ENCODE data around the gene MRPL55.

The MRPL55 gene

DNA sequence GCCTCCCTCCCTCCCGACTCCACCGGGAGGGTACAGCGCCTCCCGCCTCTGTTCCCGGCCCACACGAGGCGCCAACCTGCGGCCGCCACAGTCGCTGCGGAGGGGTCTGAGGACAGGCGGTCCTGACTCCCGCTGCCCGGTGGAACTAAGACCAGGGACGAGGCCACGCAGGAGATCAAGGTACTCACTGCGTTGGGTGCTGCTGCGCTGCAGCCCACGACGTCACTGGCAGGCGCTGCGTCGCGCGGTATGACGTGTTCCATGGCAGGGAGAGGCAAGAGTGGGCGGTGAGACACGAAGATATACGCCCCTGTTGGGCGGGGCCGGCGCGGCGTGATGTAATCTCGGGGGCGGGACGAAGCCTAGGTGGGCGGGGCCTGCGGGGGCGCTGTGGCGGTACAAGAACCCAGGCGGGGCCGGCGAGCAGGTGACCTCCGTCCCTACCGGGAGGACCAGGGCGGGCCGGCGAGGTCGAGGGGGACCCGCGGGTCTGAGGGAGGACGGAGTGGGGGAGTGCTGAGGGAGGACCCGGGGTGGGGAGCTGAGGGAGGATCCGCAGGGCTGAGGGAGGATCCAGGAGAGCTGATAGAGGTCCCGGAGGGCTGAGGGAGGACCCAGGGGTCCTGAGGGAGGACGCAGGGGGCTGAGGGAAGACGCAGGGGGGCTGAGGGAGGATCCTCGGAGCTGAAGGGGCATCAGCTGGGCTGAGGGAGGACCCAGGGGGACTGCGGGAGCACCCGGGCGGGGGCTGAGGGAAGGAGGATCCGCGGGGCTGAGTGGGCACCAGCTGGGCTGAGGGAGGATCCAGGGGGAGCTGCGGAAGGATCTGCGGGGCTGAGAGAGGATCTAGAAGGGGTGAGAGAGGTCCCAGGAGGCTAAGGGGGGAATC, at the start of gene MRPL55:
Gene MRPL55, minus strand, starts transcription at position 227 of the 889 bp plus-strand sequence. CDS start 1,039 bp downstream, outside the sequence.
- in situ Hi-C loops (cut with MboI; ENCODE audit: low sequenced_read_pairs), result no loop called here

DNA sequence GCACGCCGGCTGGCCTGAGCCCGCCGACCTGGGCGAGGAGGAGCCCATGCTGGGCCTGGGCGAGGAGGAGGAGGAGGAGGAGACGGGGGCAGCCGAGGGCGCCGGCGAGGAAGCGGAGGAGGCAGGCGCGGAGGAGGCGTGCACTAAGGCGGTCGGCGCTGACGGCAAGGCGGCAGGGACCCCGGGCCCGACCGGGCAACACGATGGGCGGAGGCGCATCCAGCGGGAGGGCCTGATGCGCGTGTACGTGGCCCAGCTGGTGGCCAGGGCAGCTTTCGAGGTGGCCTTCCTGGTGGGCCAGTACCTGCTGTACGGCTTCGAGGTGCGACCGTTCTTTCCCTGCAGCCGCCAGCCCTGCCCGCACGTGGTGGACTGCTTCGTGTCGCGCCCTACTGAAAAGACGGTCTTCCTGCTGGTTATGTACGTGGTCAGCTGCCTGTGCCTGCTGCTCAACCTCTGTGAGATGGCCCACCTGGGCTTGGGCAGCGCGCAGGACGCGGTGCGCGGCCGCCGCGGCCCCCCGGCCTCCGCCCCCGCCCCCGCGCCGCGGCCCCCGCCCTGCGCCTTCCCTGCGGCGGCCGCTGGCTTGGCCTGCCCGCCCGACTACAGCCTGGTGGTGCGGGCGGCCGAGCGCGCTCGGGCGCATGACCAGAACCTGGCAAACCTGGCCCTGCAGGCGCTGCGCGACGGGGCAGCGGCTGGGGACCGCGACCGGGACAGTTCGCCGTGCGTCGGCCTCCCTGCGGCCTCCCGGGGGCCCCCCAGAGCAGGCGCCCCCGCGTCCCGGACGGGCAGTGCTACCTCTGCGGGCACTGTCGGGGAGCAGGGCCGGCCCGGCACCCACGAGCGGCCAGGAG, 49.3 kb upstream of the MRPL55 start:
- in situ Hi-C loops (cut with MboI; ENCODE audit: low sequenced_read_pairs), result no loop called here

DNA sequence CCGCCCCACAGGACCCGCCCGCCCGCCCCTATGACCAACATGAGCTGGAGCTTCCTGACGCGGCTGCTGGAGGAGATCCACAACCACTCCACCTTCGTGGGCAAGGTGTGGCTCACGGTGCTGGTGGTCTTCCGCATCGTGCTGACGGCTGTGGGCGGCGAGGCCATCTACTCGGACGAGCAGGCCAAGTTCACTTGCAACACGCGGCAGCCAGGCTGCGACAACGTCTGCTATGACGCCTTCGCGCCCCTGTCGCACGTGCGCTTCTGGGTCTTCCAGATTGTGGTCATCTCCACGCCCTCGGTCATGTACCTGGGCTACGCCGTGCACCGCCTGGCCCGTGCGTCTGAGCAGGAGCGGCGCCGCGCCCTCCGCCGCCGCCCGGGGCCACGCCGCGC, 48.6 kb upstream of the MRPL55 start:
- in situ Hi-C loops (cut with MboI; ENCODE audit: low sequenced_read_pairs), result no loop called here

DNA sequence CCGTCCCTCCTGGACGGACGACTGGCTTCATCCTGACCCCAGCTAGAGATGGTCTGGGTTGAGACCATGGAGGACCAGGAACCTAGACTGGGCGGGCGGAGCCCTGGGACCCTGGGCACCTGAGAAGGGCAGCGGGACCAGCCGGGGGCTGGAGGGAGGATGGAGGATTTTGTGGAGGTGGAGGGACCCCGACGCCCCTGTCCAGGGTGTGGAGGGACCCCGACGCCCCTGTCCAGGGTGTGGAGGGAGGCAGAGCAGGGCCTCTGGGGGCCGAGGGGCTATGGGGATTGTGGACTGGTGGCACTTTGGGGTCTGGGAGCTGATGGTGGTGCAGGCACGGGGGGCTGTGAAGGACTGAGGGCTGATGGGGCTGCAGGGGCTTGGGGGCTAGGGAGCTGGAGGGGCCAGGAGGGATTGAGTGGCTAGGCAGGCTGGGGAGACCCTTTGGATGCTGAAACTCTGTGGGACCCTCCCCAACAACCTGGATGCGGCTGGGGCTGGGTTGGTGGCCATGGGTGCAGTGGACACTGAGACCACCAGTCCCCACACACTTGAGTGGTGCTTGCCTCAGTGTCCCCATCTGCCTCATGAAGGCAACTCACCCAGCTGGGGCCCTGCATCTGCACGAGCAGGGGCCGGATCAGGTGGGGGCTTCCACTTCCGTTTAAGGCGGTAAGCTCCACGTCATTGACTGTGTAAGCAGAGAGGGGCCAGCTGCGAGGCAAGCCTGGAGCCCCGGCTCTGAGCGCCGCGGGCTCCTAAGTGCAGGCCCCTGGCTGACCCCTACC, 48.0 kb upstream of the MRPL55 start:
- in situ Hi-C loops (cut with MboI; ENCODE audit: low sequenced_read_pairs), result no loop called here

DNA sequence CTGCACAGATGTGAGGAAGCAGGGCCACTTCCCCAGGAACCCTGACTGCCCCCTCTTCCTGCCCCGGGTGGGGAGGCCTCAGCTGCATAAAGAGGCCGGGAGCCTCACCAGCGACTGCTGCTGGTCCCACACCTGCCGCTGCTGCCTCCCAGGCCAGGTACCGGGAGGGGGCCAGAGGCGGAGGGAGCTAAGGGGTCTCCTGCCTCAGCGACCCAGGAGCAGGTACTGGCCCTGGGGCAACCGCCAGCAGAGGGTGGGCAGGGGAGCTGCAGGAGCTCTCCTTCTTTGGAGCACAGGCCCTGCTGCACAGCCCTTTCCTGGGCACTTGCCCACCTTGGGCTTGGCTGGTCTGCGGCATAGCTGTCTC, 47.4 kb upstream of the MRPL55 start:
- in situ Hi-C loops (cut with MboI; ENCODE audit: low sequenced_read_pairs), result no loop called here

DNA sequence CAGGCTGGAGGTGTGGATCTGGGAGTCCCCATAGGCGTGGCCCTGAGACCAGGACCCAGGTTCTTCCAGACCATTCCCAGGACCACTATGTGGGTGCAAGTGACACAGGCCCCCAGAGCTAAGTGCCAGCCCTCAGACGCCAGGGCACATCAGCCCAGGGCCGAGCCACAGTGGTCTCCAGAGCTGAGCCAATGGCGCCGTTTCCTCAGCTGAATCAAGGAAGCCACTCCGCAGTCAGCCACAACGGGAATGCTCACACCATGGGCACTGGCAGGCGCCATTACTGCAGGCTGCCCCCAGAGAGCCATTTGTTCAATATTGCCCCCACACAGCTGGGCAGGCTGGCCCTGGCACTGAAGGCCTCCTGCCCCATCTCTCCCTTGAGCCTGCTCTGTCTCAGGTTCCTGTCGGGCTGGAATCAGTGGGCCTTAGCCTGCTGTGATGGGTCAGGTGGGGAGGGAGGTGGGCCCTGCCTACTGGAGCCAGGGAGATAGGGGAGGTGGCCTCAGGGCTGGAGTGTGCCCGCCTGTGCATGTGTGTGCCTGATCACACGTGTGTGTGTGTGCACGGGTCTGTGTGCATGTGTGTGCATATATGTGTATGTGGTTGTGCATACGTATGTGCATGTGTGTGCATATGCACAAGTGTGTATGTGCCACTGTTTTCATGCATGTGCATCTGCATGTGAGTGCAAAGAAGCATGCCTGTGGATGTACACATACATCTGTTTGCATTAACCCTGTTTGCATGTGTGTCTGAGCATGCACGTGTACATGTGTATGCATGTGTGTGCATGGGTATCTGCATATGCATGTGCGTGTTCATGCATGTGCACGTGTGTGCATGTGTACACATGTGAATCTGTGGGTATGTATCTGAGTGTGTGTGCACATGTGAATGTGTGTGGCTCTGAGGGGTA, 46.8 kb upstream of the MRPL55 start:
- in situ Hi-C loops (cut with MboI; ENCODE audit: low sequenced_read_pairs), result no loop called here

DNA sequence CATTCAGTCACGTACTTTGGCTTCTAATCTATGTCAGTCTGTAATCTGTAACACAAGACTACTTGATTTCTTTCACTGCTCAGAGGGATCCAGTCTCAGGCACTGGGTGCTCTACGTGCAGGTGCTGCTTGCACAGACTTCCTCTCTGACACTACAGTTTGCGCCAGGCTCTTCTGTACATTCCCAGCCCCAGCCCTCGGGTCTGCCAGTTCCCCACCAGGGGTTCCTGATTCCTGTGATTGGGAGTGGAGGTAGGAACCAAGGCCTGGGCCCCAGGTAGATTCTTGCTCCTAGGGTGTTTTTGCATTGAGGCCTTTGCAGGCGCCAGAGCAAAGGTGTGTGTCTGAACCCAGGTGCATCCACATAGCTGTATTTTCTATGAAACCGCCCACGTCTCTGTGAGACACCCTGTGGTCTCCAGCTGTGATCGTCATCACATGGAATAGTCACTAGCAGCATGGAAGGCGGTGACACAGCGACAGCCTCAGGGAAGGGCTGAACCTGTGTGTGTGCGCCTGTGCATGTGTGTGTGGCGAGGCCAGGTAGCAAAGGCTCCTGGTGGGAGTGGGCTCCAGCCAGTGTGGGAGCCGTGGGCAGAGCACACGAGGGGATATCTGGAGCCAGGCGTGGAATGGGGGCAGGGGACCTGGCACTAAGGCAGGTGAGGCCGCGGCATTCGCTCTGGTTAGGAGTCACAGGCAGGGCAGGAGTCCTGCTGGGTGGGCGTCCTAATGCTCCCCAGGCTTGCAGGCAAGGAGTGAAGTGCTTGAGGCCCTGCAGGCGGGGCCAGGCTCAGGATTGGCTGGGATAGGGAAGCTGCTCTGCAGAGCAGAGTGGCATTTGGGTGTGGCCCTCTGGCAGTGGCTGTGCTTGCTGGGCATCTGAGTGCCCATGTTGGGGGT, 45.8 kb upstream of the MRPL55 start:
- in situ Hi-C loops (cut with MboI; ENCODE audit: low sequenced_read_pairs), result no loop called here

DNA sequence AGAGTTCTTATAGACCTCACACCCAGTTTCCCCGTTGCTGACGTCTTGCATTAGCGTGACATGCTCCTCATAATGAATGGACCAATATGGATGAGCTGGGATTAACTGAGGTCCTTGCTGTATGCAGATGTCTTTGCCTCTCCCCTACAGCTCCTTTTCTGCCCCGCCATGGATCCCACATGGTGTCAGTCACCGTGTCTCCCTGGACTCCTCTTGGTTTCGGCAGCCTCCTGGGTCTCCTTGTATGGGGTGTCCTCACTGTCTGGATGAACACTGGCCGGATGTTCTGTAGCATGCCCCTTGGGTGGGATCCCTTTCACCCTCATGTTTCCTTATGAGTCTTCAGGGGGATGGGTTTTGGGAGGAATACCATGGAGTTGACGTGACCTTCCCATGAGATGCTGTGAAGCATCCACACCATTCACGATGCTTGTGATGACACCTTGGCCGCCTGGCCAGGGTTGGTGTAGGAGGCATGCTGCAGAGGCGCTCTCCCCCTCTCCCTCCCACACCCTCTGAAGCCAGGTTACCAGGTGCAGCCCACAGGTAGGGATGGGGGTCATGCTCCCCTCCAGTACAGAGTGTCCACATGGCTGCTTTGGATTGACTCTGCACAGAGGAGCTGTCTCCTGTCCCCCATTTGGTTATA, 45.0 kb upstream of the MRPL55 start:
- in situ Hi-C loops (cut with MboI; ENCODE audit: low sequenced_read_pairs), result no loop called here

DNA sequence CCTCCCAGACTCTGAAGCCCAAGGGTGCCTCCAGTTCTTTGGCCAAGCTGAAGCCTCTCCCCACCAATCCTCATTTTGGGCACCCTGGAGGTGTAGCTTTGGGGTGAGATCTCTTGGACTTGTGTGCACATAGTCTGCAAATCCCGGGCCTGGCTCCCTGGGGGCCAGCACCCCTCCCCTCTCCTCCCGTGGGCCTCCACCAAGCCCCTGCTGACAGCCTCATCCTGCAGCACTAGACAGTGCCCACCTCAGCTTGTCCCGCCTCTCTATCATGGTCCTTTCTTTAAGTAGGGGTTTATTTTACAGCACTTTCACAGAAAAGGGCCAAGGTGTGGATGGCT, 43.8 kb upstream of the MRPL55 start:
- in situ Hi-C loops (cut with MboI; ENCODE audit: low sequenced_read_pairs), result no loop called here

DNA sequence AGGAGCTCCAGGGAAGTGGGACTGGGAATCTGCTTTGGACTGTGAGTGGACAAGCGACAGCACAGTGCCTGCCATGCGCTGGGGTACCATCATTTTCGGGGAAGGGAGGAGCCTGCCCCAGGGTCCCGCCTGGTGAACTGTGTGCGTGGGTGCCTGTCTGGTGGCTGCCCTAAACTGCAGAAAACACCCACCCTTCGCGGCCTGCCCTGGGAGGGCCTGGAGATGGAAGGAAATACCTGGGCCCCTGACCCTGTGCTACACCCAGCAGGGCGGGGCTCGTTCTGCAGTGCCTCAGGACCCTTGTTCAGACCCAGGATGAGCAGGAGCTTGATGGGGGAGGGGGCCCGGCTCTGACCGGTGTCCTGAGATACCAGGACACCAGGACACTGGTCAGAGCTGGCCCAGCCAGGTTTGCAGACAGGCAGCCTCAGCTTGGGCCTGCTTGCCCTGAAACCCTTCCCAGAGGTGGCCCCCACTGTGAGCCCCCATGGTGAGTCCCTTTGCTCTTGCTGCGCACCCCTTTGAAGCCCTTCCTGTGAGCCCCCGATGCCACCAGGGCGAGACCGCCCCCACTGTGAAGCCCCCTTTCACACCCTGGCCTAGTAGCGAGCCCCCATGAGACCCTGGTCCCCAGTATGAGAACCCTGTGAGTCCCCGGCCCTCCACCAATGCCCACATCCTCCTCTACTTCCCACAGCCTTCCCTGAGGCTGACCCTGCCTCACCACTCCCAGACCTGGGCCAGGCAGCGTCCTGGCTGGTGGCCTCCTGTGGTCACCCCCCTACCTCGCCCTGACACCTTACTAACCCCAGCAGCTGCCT, 43.2 kb upstream of the MRPL55 start:
- in situ Hi-C loops (cut with MboI; ENCODE audit: low sequenced_read_pairs), result no loop called here

DNA sequence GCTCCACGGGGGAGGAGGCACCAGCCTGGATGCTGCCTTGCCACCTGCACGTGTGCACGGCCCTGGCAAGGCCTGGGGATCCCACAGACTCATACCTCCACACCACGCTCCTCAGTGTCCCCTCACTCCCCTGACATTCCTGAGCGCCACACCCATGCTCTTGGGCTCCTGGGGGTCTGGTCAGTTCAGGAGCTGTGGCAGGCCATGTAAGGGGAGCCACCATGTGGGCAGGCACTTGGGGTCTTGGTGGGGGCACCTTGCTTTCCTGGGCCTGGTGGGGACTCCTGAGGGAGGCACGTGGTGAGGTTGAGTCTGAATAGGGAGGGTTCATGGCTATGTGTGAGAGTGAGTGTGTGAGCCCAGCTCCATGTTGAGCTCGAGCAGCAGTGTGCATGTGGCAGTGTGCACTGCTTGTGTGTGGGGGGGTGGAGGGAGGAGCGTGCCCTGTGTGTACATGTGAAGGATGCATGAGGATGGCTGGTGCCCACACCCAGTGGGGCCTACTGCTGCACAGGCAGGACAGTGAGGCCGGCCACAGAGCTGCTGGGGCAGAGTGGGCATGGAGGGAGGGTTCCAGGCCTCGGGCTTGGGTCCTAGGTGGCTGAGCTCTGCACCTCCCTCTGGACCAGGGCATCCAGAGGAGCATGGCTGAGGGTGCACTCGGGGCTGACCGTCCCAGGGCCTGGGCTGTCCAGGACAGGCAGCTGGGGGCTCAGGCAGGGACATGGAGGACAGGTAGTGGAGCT, 42.3 kb upstream of the MRPL55 start:
- in situ Hi-C loops (cut with MboI; ENCODE audit: low sequenced_read_pairs), result no loop called here

DNA sequence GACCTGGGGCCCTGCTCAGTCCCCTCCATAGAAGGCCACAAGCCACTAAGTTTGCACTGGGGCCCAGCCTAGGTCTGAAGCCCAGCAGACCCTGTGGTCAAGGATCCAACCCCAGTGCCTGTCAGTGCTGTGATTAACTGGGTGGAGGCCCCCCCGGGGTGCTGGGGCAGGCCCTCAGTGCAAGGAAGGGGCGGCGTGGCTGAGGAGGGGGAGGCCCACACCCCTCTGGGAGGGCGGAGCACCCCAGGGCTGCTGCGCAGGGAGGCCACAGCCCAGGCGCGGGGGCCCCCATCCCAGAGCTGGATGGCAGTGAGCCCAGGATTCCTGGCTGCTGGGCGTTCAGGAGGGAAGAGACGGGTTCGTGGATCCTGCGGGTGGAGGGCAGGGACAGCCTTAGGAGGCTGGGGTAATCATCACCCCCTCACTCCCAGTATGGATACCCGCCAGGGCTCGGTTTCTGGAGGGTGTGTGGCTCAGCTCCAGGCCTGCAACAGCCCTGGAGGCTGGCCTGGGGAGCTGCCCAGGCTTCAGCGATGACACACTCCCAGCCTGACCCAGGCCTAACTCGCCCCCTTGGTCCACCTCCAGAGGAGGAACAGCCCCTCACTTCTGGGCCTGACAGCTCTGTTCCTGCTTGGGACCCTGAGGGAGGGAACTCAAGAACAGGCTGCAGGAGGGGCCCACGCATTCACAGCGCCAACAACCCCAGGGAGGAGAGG, 41.5 kb upstream of the MRPL55 start:
- in situ Hi-C loops (cut with MboI; ENCODE audit: low sequenced_read_pairs), result no loop called here

DNA sequence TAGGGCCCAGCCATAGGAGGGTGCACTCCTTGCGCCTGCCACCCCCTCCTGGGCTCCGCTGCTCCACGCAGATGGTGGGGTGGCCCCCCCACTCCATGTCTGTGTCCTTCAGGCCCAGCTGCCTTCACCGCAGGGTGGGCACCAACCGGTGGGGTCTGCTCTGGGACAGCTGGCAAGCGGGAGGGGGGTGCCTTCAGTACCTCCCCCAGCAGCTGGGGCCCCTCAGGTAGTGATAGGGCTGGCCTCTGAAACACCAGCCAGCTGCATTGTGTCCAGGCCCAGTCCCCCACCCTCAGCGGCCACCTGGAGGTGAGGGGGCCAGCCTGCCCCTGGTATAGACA, 41.0 kb upstream of the MRPL55 start:
- in situ Hi-C loops (cut with MboI; ENCODE audit: low sequenced_read_pairs), result no loop called here

DNA sequence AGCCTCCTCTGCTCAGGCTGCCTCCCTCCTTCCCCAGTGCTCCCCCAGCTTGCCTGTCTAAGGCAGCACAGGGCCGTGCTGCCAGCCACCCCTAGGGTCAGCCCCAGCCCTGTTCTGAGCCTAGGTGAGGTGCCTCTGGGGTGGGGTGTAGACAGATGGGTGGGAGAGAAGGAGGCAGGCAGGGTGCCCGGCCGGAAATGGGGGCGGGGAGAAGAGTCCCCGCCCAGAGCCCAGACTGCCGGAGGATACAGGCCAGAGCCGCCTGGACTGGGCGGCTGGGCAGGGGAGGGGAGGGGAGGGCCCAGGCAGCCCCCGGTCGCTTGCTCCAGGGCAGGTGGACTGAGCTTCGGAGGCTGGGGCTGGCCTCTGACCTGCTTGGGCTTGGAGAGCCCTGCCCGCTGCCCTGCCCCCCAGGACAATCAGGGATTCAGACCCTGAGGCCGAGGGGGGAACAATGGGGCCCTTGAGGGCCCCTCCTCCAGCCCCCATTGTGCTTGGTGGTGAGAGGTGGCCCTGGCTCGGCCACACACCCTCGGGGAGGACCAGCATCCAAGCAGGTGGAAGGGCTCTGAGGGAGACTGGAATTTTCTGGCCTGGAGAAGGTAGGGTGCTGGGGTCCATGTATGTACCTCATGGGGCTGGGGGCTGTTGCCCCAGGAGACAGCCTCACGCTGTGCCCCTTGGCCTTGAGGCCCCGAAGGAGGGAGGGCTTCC, 40.5 kb upstream of the MRPL55 start, which contains the start of gene GJC2:
Gene GJC2, plus strand, starts transcription at position 525 of the 714 bp plus-strand sequence. CDS start 7,829 bp downstream, outside the sequence.
- in situ Hi-C loops (cut with MboI; ENCODE audit: low sequenced_read_pairs), result no loop called here

DNA sequence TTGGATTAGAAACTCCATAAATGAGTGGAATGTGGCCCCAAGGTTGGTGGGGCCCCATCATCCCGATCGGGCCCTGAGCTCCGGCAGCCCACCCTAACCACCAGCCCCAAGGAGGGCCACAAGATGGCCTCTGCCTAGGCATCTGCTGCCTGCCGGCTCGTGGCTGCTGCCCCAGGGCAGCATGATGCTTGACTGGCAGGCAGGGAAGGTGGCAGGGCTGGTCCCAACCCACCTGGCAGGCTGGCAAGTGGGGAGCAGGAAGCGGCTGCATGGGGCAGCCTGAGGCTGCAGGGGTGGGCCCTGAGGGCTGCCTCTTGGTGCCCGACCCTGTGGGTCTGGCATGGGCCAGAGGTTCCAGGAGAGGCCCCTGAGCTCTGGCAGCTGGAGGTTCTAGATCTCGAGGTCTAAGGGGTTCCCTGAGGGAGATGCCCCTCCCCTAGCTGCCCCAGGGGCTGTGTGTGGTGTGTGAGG, 39.9 kb upstream of the MRPL55 start:
- in situ Hi-C loops (cut with MboI; ENCODE audit: low sequenced_read_pairs), result no loop called here
